Left ventricle myocardium inferior (tissue), 1 donor: ENCODE measurements around the gene STK17A. TPM values are rescaled to one million over a fixed set of nuclear protein-coding genes. Genes with fewer than 3 reads are reported as not detected.
"Not testable (repeated sequence)": the region's sequence is repeated elsewhere in the genome, so short reads cannot be mapped to it uniquely, and the experiment has no call there.

Experiments
- DNase-seq: peaks from one replicate; pipeline ENCODE4 v3.0.0-alpha.2; 2020
- H3K27ac ChIP-seq: fragments of 200-600 bp; replicated peaks from 2 replicates; pipeline ENCODE4 v1.8.0; 2021
- H3K27me3 ChIP-seq: fragments of 200-600 bp; 2 replicates; pipeline ENCODE4 v1.8.0; 2021; ENCODE audit warnings: low read depth
- H3K36me3 ChIP-seq: fragments of 200-600 bp; 2 replicates; pipeline ENCODE4 v1.8.0; 2021
- H3K4me1 ChIP-seq: fragments of 200-600 bp; 2 replicates; pipeline ENCODE4 v1.8.0; 2021
- H3K4me3 ChIP-seq: fragments of 200-600 bp; 2 replicates; pipeline ENCODE4 v1.8.0; 2021; ENCODE audit warnings: mild to moderate bottlenecking, moderate library complexity
- H3K9me3 ChIP-seq: fragments of 200-600 bp; replicated peaks from 2 replicates; pipeline ENCODE4 v1.8.0; 2021
- intact Hi-C: fragments of 100-400 bp; cut with micrococcal nuclease; formaldehyde crosslinking; loops from one replicate; pipeline ENCODE4 v1.11.0; 2022
- total RNA-seq: library from RNA; stranded (reverse); fragmentation: NEBNext Ultra II Directional; extraction: Animal tissue kit (Norgen Biotek cat#: 25700); gene quantifications from one replicate; pipeline ENCODE4 v1.2.1, GENCODE V29; 2021
- TF ChIP-seq, protein P1 (sequence below): fragments of 200-600 bp; IDR thresholded peaks from 2 replicates; pipeline ENCODE4 v1.8.0; 2021; ENCODE audit warnings: antibody characterized with exemption, mild to moderate bottlenecking, borderline replicate concordance
- donor health status: DM: no; HTN: yes; CAD: no; lungs with severe emphysema.

STK17A gene
- total RNA-seq, 1 donor from 2014 or later: 32.3 TPM

DNA sequence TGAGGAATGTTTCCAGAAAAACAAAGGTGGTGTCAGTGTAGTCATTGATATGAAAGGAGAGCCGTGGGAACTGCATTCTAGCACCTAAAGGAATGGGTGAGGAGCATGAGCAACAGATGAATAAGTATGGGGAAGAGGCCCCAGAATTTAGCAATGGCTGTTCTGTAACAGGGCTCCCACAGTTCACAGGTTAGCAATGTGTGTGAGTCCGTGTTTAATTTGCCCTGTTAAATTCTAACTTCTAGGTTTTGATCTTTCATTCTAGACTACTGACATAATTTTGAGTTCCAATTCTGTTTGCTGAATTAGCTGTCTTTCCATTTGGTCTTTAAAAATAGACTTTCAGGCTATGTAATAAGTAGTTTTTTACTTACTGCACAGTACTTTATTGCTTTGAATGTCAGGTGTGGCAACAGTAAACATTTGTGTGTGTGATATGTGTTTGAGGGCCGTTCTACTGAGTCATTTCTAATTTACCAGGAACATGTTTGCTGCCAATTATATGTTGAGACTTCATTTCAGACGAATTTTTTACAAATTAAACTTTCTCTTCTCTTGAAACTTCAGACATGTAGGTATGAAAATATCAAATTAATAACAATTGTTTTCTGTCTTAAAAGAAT, 8.8 kb downstream of the STK17A start:
- TF ChIP-seq, protein P1, sequence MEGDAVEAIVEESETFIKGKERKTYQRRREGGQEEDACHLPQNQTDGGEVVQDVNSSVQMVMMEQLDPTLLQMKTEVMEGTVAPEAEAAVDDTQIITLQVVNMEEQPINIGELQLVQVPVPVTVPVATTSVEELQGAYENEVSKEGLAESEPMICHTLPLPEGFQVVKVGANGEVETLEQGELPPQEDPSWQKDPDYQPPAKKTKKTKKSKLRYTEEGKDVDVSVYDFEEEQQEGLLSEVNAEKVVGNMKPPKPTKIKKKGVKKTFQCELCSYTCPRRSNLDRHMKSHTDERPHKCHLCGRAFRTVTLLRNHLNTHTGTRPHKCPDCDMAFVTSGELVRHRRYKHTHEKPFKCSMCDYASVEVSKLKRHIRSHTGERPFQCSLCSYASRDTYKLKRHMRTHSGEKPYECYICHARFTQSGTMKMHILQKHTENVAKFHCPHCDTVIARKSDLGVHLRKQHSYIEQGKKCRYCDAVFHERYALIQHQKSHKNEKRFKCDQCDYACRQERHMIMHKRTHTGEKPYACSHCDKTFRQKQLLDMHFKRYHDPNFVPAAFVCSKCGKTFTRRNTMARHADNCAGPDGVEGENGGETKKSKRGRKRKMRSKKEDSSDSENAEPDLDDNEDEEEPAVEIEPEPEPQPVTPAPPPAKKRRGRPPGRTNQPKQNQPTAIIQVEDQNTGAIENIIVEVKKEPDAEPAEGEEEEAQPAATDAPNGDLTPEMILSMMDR: no peak
- intact Hi-C loops: no loop called here
- no peaks in the 10 kb centered on the region for H3K9me3 ChIP-seq
- H3K4me1 ChIP-seq: peaks cover 18% of the 10 kb centered on the region
- no peaks in the 10 kb centered on the region for H3K36me3 ChIP-seq
- H3K27me3 ChIP-seq: no peaks in the 10 kb centered on the region
- no peak for DNase-seq
- no peak overlapping the region for H3K27ac ChIP-seq
- no peak overlapping the region for H3K4me3 ChIP-seq

DNA sequence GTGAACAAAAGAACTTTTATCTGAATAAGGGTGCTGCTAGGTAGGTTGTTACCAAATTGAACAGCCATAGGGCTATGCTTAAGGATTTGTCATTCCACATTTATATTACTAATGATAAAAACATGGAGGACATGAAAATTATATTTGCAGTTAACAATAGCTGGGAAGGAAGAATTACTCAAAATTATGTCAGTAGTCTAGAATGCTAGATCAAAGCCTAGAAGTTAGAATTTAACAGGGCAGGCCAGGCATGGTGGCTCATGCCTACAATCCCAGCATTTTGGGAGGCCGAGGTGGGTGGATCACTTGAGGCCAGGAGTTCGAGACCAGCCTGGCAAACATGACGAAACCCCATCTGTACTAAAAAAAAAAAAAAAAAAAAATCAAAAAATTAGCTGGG, 9.4 kb downstream of the STK17A start:
- H3K4me1 ChIP-seq: peaks cover 18% of the 10 kb centered on the region
- no peaks in the 10 kb centered on the region for H3K27me3 ChIP-seq
- intact Hi-C loops: no loop called here
- no peak overlapping the region for H3K4me3 ChIP-seq
- H3K9me3 ChIP-seq: no peaks in the 10 kb centered on the region
- DNase-seq: no peak
- peaks cover 6% of the 10 kb centered on the region for H3K36me3 ChIP-seq
- H3K27ac ChIP-seq: no peak overlapping the region
- TF ChIP-seq, protein P1: no peak

DNA sequence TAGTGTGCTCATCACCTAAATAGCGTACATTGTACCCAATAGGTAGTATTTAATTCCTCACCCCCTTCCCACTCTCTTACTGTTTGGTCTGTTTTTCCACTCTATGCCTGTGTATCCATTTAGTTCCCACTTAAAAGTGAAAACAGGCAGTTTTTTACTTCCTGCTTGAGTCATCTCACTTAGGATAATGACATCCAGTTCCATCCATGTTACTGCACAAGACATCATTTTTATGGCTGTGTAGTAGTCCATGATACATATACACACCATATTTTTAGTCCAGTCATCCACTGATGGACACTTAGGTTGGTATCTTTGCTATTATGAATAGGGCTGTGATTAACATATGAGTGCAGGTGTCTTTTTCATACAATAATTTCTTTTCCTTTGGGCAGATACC, 10.1 kb downstream of the STK17A start:
- DNase-seq: no peak
- H3K4me3 ChIP-seq: no peak overlapping the region
- TF ChIP-seq, protein P1: no peak
- intact Hi-C loops: no loop called here
- peaks cover 18% of the 10 kb centered on the region for H3K4me1 ChIP-seq
- no peak overlapping the region for H3K27ac ChIP-seq
- no peaks in the 10 kb centered on the region for H3K9me3 ChIP-seq
- no peaks in the 10 kb centered on the region for H3K27me3 ChIP-seq
- peaks cover 12% of the 10 kb centered on the region for H3K36me3 ChIP-seq

DNA sequence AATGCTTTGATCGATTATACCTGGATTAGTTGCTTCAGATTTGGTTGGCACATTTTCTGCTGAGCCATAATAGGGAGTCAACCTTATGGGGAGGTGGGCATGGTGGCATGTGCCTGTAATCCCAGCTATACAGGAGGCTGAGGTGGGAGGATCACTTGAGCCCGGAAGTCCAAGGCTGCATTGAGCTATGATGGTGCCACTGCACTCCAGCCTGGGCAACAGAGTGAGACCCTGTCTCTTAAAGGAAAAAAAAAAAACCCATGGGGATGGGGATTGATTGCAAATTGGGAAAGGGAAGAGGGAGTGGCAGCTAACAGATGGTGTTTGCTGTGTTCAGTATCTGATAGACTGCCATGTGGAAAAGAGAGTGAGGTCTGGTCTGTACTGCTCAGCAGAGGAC, 11.1 kb downstream of the STK17A start:
- Histone ChIP-seq H3K36me3 (peaks cover 23% of the 10 kb centered on the region), H3K27me3 (no peaks in the 10 kb centered on the region), H3K9me3 (no peaks in the 10 kb centered on the region), H3K4me1 (peaks cover 18% of the 10 kb centered on the region), H3K27ac (no peak overlapping the region), H3K4me3 (no peak overlapping the region)
- intact Hi-C loops: no loop called here
- TF ChIP-seq, protein P1: no peak
- no peak for DNase-seq

DNA sequence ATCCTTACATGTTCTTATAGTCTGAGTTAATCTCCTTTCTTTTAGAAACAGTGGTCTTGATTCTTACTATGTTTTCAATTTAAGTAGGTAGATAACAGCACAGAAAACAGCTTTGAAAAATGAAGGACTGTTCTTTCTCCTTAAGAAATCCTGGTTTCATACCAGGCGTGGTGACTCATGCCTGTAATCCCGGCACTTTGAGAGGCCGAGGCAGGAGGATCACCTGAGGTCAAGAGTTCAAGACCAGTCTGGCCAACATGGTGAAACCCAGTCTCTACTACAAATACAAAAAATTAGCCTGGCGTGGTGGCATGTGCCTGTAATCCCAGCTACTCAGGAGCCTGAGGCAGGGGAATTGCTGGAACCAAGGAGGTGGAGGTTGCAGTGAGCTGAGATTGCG, 13.5 kb downstream of the STK17A start:
- H3K9me3 ChIP-seq, H3K27me3 ChIP-seq, H3K4me3 ChIP-seq, intact Hi-C loops, H3K27ac ChIP-seq, DNase-seq: not testable (repeated sequence)
- Histone ChIP-seq H3K36me3 (peaks cover 38% of the 10 kb centered on the region), H3K4me1 (peaks cover 18% of the 10 kb centered on the region)

DNA sequence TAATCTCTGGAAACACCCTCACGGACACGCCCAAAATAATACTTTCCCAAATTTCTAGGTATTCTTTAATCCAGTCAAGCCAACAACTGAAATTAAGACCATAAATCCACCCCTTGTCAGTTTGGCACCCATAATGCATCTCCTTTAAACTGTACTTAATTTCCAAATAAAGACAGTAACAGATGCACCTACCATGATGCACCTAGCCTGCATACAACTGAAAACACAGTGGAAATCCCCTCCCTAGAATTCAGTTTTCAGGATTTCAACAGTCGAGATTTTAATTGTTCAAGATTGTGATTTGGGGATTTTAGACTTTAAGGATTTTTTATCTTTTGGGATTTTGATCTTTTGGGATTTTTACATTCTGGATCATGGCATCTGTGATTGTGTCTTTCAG, 17.1 kb downstream of the STK17A start:
- TF ChIP-seq, protein P1: no peak
- Histone ChIP-seq H3K4me3 (no peak overlapping the region), H3K36me3 (peaks cover 38% of the 10 kb centered on the region), H3K4me1 (peaks cover 15% of the 10 kb centered on the region), H3K9me3 (no peaks in the 10 kb centered on the region), H3K27me3 (no peaks in the 10 kb centered on the region), H3K27ac (no peak overlapping the region)
- DNase-seq: no peak
- intact Hi-C loops: no loop called here
